Activated CD4-positive, CD25-positive, alpha-beta regulatory T cell treated with anti-CD3 and anti-CD28 coated beads, Interleukin-2, amount 50 U/mL, for 24 hours (primary cell): ENCODE data around the gene FYTTD1.
A peak's percentile ranks its signal among the peaks of the same experiment; 100 is the strongest.
"Not testable (repeated sequence)": the region's sequence is repeated elsewhere in the genome, so short reads cannot be mapped to it uniquely, and the experiment has no call there.

Source experiments
- ATAC-seq, 2 donors: fragments of 150-1000 bp; cut with Tn5 transposase; one replicate each; pipeline ENCODE4 v1.10.0; 2021; ENCODE audit warnings: mild to moderate bottlenecking in 1 of 2, moderate library complexity in 1 of 2

Gene FYTTD1

DNA sequence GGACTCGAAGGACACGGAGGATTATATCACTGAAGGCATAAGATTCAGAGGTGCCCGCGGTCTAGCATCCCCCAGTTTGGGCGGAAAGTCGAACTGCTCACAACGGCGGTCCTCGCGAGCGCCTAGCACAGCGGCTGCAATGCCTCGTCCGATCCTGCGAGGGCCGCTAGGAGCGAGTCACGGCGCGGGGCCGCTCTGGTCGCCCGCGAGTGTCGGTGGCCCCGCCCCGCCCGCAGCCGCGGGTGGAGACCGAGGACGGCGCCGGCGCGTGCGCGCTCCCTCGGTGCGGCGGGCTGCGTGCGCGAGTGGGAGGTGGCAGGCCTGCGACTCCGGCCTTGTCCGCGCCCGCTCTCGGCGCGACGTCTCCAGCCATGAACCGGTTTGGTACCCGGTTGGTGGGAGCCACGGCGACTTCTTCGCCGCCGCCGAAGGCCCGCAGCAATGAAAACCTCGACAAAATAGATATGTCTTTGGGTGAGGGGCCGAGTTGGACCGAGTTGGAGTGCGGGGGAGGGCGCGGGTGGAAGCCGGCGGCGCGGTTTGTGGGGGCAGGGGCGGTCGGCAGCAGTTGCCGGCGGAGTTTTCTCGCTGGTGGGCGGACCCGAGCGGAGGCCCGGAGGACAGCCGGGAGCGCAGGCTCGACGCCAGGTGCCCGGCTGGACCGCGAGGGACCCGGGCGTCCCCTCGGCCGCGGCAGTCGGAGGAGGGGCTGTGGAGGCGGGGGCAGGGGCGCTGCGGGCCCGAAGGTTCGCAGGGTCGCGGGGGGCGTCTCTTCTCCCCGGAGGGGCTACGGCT is at the start of gene FYTTD1:
FYTTD1 (plus strand) TSS at position 283 of the 795 bp plus-strand sequence; CDS start at position 372, 89 bp downstream.
- peak; percentile 87 to 88 for ATAC-seq

GRCh38 chr3:197700095-197700494 is 49.6 kb upstream of the FYTTD1 start:
- no peak for ATAC-seq

- ATAC-seq, result no peak
Measured at GRCh38 chr3:197701841-197702240, 47.8 kb upstream of the FYTTD1 start.

- ATAC-seq, result no peak
Measured at GRCh38 chr3:197706658-197707057, 43.0 kb upstream of the FYTTD1 start.

DNA sequence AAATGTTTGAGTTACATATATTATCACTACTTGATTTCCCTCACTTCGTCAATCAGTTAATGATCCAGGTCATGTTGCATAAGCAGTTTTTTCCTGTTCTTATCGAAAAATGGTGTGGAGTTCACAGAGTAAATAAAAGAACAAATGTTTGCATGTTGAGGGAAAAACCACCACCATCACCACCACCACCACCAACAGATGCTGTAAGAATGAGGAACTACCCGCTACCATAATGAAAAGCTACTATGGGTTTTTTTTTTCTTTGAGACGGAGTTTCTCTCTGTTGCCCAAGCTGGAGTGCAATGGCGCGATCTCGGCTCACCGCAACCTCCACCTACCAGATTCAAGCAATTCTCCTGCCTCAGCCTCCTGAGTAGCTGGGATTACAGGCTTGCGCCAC is 40.5 kb upstream of the FYTTD1 start:
- no peak for ATAC-seq

DNA sequence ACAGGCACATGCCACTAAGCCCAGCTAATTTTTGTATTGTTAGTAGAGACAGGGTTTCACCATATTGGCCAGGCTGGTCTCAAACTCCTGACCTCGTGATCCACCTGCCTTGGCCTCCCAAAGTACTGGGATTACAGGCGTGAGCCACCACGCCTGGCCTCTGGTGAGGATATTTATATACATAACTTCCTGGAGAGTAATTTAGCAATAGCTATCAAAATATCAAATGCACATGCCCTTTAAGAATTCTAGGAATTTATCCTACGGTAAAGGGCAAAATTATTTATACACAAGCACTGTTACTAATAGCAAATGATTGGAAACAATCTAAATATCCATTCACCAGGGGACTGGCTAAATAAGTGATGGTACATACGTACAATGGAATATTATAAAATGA is 38.7 kb upstream of the FYTTD1 start:
- ATAC-seq, result not testable (repeated sequence)

DNA sequence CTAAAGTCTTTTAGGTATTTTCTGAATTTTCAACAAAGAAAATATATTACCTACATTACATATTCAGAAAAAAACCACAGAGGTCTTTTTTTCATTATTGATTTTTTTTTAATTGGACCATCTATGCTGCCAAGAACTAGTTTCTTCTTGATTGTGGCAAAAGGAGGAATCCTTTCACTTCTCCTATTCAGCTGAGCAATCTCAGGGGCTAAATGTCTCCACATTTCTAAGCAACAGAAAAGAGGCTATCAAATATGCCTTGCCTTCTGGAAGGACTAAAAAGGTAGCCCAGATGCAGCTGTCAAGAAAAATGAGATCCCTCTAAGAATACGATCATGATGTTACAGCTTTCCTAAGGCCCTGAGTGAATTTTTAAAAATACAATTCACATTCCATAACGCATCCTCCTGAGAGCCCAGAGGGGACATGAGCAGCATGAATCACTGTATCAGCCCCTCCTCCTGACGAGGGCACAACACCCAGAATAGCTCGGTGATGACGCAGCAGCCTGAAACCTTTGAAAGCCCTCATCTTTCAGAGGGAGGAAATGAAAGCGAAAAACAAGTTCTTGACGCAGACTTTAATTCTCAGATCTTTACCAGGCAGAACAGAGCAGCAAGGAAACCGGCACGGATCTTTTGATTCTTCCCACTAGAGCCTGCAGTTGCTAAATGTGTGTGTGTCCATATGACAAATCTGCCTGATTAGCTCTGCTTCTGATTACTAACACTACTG is 37.5 kb upstream of the FYTTD1 start:
- peak; percentile 94 to 95 for ATAC-seq

DNA sequence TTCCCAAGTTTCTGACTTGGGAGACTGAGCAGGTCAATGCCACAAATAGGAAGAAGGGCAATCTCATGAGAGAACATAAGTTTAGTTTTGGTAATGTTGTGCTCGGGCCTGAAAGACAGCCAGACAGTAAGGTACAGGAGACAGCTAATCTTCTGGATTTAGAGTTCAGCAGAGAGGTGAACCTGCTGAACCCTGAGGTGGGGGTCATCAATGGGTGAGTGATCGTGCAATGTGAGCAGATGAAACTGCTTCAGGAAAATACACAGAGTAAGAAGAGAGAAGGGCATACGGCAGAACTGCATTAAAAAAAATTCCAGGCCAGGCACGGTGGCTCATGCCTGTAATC is 36.2 kb upstream of the FYTTD1 start:
- ATAC-seq, result no peak

DNA sequence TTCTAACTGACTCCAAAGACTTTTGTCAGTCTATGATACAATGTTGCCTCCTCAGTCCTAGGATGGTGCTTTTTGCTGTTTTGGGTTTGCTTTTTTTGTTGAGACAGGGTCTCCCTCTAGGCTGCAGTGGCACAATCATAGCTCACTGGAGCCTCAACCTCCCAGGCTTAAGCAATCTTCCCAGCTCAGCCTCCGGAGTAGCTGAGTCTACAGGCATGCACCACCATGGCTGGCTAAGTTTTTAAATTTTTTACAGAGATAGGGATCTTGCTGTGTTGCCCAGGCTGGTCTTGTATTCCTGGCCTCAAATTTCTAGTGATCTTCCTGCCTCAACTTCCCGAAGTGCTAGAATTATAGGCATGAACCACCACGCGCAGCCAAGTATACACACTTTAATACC is 35.4 kb upstream of the FYTTD1 start:
- no peak for ATAC-seq

DNA sequence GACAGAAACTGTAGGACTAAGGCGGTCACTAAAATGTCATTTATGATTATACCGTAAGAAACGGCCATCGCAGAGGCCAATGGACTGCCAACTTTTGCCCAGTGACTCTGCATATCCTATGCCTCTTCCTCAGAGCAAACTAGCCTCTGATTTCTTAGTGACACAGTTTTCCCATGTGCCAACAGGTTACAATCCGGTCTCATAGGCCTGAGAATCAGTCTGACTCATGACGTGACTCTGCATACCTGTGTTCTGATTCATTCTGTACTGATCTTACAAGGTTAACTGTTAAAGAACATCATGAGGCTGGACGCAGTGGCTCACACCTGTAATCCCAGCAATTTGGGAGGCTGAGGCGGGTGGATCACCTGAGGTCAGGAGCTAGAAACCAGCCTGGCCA is 30.8 kb upstream of the FYTTD1 start:
- ATAC-seq, result peak; percentile 48 to 65

DNA sequence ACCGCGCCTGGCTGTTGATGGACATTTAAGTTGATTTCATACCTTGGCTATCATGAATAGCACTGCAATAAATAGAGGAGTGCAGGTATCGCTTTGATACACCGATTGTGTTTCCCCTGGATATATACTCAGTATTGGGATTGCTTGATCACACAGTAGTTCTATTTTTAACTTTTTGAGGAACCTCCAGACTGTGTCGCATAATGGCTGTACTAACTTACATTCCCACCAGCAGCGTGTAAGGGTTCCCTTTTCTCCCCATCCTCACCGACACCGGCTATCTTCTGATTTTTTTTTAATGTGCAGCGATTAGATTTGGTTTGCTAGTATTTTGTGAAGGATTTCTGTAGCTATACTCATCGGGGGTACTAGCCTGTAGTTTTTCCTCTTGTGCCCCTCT is 29.0 kb upstream of the FYTTD1 start:
- ATAC-seq, result no peak

DNA sequence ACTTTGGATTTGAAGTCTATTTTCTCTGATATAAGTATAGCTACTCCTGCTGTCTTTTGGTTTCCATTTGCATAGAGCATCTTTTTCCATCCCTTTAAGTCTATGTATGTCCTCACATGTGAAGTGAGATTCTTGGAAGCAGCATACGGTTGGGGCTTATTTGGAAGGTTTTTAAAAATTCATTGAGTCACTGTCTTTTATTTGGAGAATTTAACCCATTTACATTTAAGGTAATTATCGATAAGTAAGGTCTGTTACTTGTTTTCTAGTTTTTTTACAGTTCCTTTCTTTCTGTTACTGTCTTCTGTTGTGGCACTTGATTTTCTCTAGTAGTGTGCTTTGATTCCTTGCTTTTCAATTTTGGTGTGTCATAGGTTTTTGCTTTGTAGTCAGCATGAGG is 26.9 kb upstream of the FYTTD1 start:
- no peak for ATAC-seq

GRCh38 chr3:197727878-197728277 is 21.8 kb upstream of the FYTTD1 start:
- not testable (repeated sequence) for ATAC-seq

DNA sequence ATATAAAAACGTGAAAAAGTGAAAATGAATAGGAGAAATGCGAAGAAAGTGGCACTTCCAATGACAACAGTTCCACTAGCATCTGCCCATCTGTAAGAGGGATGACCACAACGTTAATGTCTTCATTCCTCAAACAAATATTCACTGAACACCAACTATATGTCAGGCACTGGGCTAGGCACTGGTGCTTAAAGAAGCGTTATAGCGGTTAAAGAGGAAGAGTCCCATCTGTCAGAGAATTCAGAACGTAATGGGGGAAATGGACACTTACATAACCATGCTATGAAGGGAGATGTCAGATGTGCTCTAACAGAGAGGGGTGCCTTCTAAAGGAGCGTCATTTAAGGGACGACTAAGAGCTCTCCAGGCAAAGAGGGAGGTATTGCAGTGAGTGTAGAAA is 21.2 kb upstream of the FYTTD1 start:
- ATAC-seq, result no peak

DNA sequence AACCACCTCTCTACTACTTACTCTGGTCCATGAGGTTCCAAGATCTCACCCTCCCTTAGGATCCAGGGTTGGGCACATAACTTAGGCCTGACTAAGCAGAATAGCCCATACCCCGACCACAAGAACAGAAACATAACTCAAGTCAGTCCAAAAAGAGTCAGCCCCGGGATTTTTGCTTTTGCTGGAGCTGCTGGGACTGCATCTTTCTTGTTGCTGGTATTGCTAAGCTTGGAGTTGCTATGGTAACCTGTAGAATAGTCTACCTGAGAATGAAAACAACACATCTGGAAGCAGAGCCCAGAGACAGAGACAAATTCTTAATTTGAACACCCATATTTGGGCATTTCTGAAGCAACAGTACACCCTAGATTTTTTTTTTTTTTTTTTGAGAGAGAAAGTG is 19.5 kb upstream of the FYTTD1 start:
- peak in 1 of 2 donors; percentile 17 for ATAC-seq

DNA sequence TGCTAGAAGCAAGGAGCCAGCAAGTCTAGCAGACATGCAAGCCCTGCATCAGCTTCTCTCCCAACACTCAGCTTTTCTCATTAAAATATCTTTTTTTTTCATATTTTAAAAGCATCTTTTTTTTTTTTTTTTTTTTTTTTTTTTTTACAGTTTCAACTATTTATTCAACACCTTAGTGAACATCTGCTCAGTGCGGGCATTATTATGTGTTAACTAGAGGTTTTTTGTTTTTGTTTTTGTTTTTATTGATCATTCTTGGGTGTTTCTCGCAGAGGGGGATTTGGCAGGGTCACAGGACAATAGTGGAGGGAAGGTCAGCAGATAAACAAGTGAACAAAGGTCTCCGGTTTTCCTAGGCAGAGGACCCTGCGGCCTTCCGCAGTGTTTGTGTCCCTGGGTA is 18.9 kb upstream of the FYTTD1 start:
- ATAC-seq, result not testable (repeated sequence)

- ATAC-seq, result not testable (repeated sequence)
Measured at GRCh38 chr3:197731483-197731882, 18.2 kb upstream of the FYTTD1 start.

DNA sequence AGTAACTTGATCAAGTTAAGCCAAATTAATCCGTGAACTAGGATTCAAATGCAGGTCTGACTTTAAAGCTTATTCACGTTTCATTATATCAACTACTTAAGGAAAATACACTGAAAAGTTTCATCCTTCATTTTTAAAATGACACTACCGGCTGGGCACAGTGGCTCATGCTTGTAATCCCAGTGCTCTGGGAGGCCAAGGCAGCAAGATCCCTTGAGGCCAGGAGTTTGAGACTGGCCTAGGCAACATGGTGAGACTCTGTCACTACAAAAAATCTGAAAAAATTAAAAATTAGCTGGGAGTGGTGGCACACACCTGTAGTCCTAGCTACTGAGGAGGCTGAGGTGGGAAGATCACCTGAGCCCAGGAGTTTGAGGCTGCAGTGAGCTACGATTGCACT is 16.6 kb upstream of the FYTTD1 start:
- ATAC-seq, result no peak

GRCh38 chr3:197734667-197735318 is 14.9 kb upstream of the FYTTD1 start:
- no peak for ATAC-seq

GRCh38 chr3:197736010-197736490 is 13.6 kb upstream of the FYTTD1 start:
- peak; percentile 14 to 19 for ATAC-seq

- peak; percentile 96 to 97 for ATAC-seq
Measured at GRCh38 chr3:197736491-197737318, 13.0 kb upstream of the FYTTD1 start, which contains the start of gene RUBCN. Gene RUBCN, minus strand, starts transcription at chr3:197736904. Its CDS starts 185 bp downstream, at chr3:197736719.

GRCh38 chr3:197737319-197737649 is 12.4 kb upstream of the FYTTD1 start:
- ATAC-seq, result no peak
